Skeletal muscle tissue (tissue), 4 donors: ENCODE results near the gene AKAP17A. TPM values are rescaled to one million over a fixed set of nuclear protein-coding genes. Genes with fewer than 3 reads are reported as not detected.

ENCODE experiments used
- H3K27ac ChIP-seq: one replicate; pipeline ENCODE4 v1.7.0; 2013; ENCODE audit warnings: mild to moderate bottlenecking, low read depth, low read length, inconsistent platforms
- H3K27me3 ChIP-seq, 3 donors: one replicate each; pipeline ENCODE4 v1.7.0; 2013; ENCODE audit warnings: low read length in 3 of 3; ENCODE audit not compliant: control insufficient read depth in 3 of 3, insufficient read depth in 3 of 3
- H3K36me3 ChIP-seq, 3 donors: one replicate each; pipeline ENCODE4 v1.7.0; 2013; ENCODE audit warnings: low read length in 3 of 3; ENCODE audit not compliant: control insufficient read depth in 3 of 3, insufficient read depth in 3 of 3
- H3K4me1 ChIP-seq, 3 donors: one replicate each; pipeline ENCODE4 v1.7.0; 2013; ENCODE audit warnings: low read length in 3 of 3, mild to moderate bottlenecking in 3 of 3; ENCODE audit not compliant: control insufficient read depth in 3 of 3, insufficient read depth in 3 of 3
- H3K4me3 ChIP-seq, 3 donors: one replicate each; pipeline ENCODE4 v1.7.0; 2013; ENCODE audit warnings: low read length in 3 of 3
- H3K9ac ChIP-seq, 3 donors: one replicate each; pipeline ENCODE4 v1.7.0; 2013; ENCODE audit warnings: low read length in 3 of 3, mild to moderate bottlenecking in 3 of 3, moderate library complexity in 2 of 3, low read depth in 1 of 3
- H3K9me3 ChIP-seq, 3 donors: one replicate each; pipeline ENCODE4 v1.7.0; 2013; ENCODE audit warnings: low read length in 3 of 3; ENCODE audit not compliant: control insufficient read depth in 3 of 3
- total RNA-seq: library from RNA; depleted of rRNA; stranded (reverse); fragments of >200 nt; gene quantifications from one replicate; pipeline ENCODE4 v1.2.3, GENCODE V29; 2014
- donor health status: Osteomylitis.

Gene AKAP17A
- total RNA-seq, 1 donor from 2014 or later: 13.0 TPM

GRCh38 chrX:1602299-1602698 is 10.9 kb downstream of the AKAP17A start:
- H3K4me3 ChIP-seq: no peak overlapping the region
- H3K27ac ChIP-seq: no peak overlapping the region
- no peaks in the 10 kb centered on the region for H3K4me1 ChIP-seq
- peaks cover 49 to 55% (median 53%) of the 10 kb centered on the region in 3 donors for H3K36me3 ChIP-seq
- H3K27me3 ChIP-seq: no peaks in the 10 kb centered on the region
- H3K9me3 ChIP-seq: no peaks in the 10 kb centered on the region
- H3K9ac ChIP-seq: no peak overlapping the region

DNA sequence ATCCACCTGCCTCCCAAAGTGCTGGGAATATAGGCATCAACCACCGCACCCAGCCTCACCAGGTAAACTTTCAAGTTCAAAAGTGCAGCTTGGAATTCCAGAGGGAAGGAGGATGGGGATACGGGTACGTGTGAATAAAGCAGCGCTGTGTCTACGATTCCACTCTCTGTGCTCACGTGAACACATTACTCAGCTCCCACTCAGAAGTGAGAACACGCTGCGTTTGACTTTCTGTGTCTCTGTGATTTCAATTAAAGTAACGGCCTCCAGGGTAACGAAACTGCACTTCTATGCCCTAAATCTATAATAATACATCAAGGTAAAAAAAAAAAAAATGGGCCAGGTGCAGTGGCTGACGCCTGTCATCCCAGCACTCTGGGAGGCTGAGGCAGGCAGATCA is 15.1 kb downstream of the AKAP17A start:
- Histone ChIP-seq H3K9ac (no peak overlapping the region), H3K36me3 (peaks cover 16 to 20% (median 19%) of the 10 kb centered on the region in 3 donors), H3K9me3 (no peaks in the 10 kb centered on the region), H3K27ac (no peak overlapping the region), H3K27me3 (no peaks in the 10 kb centered on the region), H3K4me1 (no peaks in the 10 kb centered on the region), H3K4me3 (no peak overlapping the region)

GRCh38 chrX:1609311-1609710 is 17.9 kb downstream of the AKAP17A start:
- no peak overlapping the region for H3K4me3 ChIP-seq
- H3K4me1 ChIP-seq: no peaks in the 10 kb centered on the region
- no peaks in the 10 kb centered on the region for H3K27me3 ChIP-seq
- peaks cover 0 to under 1% (median 0%) of the 10 kb centered on the region in 3 donors for H3K36me3 ChIP-seq
- no peak overlapping the region for H3K27ac ChIP-seq
- H3K9me3 ChIP-seq: no peaks in the 10 kb centered on the region
- H3K9ac ChIP-seq: no peak overlapping the region

- H3K9ac ChIP-seq: no peak overlapping the region
- no peaks in the 10 kb centered on the region for H3K36me3 ChIP-seq
- H3K9me3 ChIP-seq: no peaks in the 10 kb centered on the region
- no peak overlapping the region for H3K27ac ChIP-seq
- no peak overlapping the region for H3K4me3 ChIP-seq
- no peaks in the 10 kb centered on the region for H3K27me3 ChIP-seq
- H3K4me1 ChIP-seq: no peaks in the 10 kb centered on the region
Measured at GRCh38 chrX:1609762-1610161, 18.4 kb downstream of the AKAP17A start.

GRCh38 chrX:1610166-1610565 is 18.8 kb downstream of the AKAP17A start:
- Histone ChIP-seq H3K27ac (no peak overlapping the region), H3K36me3 (no peaks in the 10 kb centered on the region), H3K9me3 (no peaks in the 10 kb centered on the region), H3K4me3 (no peak overlapping the region), H3K27me3 (no peaks in the 10 kb centered on the region), H3K4me1 (no peaks in the 10 kb centered on the region), H3K9ac (no peak overlapping the region)

DNA sequence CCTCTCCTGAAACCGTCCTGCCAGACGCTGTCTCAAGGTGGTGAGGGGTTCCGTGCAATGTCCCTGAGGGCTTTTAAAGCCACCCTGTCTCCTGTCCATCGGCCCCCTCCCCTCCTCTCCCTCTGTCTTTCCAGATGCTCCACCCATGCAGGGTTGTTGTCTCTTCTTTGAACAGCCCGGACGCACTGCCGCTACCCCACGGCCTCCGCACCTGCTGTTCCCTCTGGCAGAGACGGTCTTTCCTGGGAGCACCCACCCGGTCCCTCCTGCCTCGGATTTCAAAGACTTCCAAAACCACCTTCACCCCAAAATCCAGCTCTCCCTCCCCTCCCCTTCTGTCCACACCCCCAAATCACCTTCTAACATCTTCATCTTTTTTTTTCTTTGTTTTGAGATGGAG is 19.3 kb downstream of the AKAP17A start:
- Histone ChIP-seq H3K9ac (no peak overlapping the region), H3K4me1 (no peaks in the 10 kb centered on the region), H3K9me3 (no peaks in the 10 kb centered on the region), H3K4me3 (no peak overlapping the region), H3K36me3 (no peaks in the 10 kb centered on the region), H3K27ac (no peak overlapping the region), H3K27me3 (no peaks in the 10 kb centered on the region)

DNA sequence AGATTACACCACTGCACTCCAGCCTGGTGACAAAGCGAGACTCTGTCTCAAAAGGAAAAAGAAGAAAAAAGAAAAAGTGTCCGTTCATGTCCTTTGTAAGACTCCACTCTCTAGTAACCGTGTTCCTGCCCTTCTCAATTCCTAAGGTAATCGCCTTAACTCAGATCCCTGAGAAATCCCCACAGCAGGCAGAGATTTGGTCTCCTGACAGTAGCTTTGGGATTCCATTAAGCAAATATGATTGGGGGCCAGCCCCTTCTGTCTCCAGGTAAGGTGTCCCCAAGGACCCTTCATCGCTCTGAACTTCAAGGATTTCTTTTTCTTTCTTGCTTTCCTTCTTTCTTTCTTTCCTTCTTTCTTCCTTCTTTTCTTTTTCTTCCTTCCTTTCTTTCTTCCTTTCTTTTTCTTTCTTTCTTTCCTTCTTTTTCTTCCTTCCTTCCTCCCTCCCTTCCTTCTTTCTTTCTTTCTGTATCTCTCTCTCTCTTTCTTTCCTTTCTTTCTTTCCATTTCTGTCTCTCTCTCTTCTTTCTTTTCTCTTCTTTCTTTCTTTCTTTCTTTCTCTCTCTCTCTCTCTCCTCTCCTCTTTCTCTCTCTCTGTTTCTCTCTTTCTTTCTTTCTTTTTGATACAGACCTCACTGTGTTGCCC is 21.4 kb downstream of the AKAP17A start:
- Histone ChIP-seq H3K36me3 (no peaks in the 10 kb centered on the region), H3K27ac (no peak overlapping the region), H3K27me3 (no peaks in the 10 kb centered on the region), H3K9me3 (no peaks in the 10 kb centered on the region), H3K4me1 (no peaks in the 10 kb centered on the region), H3K9ac (no peak overlapping the region), H3K4me3 (no peak overlapping the region)

DNA sequence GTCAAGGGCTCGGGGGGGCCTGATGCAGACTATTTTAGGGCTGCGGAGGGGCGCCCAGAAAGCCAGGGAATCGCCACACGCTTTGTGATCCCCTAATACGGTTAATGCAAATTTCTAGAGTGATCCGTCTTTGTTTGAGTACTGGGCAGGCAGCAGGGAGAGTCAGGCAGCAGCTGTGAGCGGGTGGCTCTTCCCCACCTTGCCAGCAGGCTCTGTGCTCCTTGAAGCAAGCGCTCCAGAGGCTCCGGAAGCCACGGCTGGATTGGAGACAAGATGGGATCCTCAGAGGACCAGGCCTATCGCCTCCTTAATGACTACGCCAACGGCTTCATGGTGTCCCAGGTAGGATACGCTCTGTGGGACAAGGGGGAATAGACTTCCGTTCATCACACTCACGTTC is 23.5 kb downstream of the AKAP17A start, which contains the start of gene ASMT:
Gene ASMT, plus strand, starts transcription at position 133 of the 400 bp plus-strand sequence. Its CDS starts 141 bp downstream, at position 274.
- H3K27ac ChIP-seq: no peak within 1 kb of the TSS
- H3K27me3 ChIP-seq: no peaks in the 10 kb centered on the region
- H3K36me3 ChIP-seq: no peaks in the 10 kb centered on the region
- H3K9me3 ChIP-seq: no peaks in the 10 kb centered on the region
- H3K4me1 ChIP-seq: no peaks in the 10 kb centered on the region
- no peak within 1 kb of the TSS for H3K4me3 ChIP-seq
- no peak within 1 kb of the TSS for H3K9ac ChIP-seq

DNA sequence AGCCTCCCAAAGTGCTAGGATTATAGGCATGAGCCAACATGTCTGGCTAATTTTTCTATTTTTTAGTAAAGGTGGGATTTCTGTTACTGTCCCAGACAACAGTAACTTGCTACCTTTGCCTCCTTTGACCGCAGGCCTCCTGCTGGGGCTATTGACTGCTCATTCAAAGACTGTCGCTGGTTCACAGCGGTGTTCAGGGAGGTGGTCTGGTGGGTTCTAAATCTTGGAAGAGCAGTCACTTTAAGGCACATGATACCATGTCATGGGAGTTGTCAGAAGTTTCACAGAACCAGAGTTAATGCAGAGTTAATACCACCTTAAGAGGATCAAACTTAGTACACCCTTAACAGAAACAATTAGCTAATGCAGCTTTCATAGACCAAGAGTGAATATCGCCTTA is 27.3 kb downstream of the AKAP17A start:
- Histone ChIP-seq H3K4me3 (no peak overlapping the region), H3K9ac (no peak overlapping the region)

GRCh38 chrX:1623691-1624090 is 32.3 kb downstream of the AKAP17A start:
- Histone ChIP-seq H3K36me3 (no peaks in the 10 kb centered on the region), H3K4me1 (no peaks in the 10 kb centered on the region), H3K9ac (no peak overlapping the region), H3K27me3 (no peaks in the 10 kb centered on the region), H3K27ac (no peak overlapping the region), H3K4me3 (no peak overlapping the region), H3K9me3 (no peaks in the 10 kb centered on the region)

More for the DNA sequence above, 27.3 kb downstream of the AKAP17A start:
- H3K4me1 ChIP-seq: no peaks in the 10 kb centered on the region
- H3K27me3 ChIP-seq: no peaks in the 10 kb centered on the region
- no peaks in the 10 kb centered on the region for H3K36me3 ChIP-seq
- no peak overlapping the region for H3K27ac ChIP-seq
- no peaks in the 10 kb centered on the region for H3K9me3 ChIP-seq
